G401.6 (cell line): ENCODE results near the gene WAC.
"Not testable (repeated sequence)": the region's sequence is repeated elsewhere in the genome, so short reads cannot be mapped to it uniquely, and the experiment has no call there.

Experiments
- FAIRE-seq: peaks from 2 replicates; lab custom pipeline; 2012; peaks lifted over from hg19 to GRCh38; lab: Jason Lieb, UNC

WAC gene

GRCh38 chr10:28569506-28570159 is 36.7 kb downstream of the WAC start:
- no peak for FAIRE-seq

- no peak for FAIRE-seq
Measured at GRCh38 chr10:28570598-28570997, 37.7 kb downstream of the WAC start.

GRCh38 chr10:28571265-28571664 is 38.3 kb downstream of the WAC start:
- no peak for FAIRE-seq

GRCh38 chr10:28574214-28574613 is 41.3 kb downstream of the WAC start:
- not testable (repeated sequence) for FAIRE-seq

GRCh38 chr10:28575852-28576251 is 42.9 kb downstream of the WAC start:
- no peak for FAIRE-seq

- no peak for FAIRE-seq
Measured at GRCh38 chr10:28577506-28577905, 44.6 kb downstream of the WAC start.

- no peak for FAIRE-seq
Measured at GRCh38 chr10:28578454-28578853, 45.5 kb downstream of the WAC start.

- FAIRE-seq = no peak
Measured at GRCh38 chr10:28580825-28581224, 47.9 kb downstream of the WAC start.

- no peak for FAIRE-seq
Measured at GRCh38 chr10:28581916-28582315, 49.0 kb downstream of the WAC start.

GRCh38 chr10:28585076-28585475 is 52.2 kb downstream of the WAC start:
- FAIRE-seq = no peak

- no peak for FAIRE-seq
Measured at GRCh38 chr10:28586176-28586575, 53.3 kb downstream of the WAC start.

- peak; percentile 45 for FAIRE-seq
Measured at GRCh38 chr10:28587270-28587969, 54.5 kb downstream of the WAC start.

- no peak for FAIRE-seq
Measured at GRCh38 chr10:28587970-28588290, 55.0 kb downstream of the WAC start.

GRCh38 chr10:28592953-28593352 is 60.0 kb downstream of the WAC start:
- peak; percentile 31 for FAIRE-seq

- FAIRE-seq = no peak
Measured at GRCh38 chr10:28593811-28594210, 60.9 kb downstream of the WAC start.

GRCh38 chr10:28594406-28594805 is 61.5 kb downstream of the WAC start:
- FAIRE-seq = peak; percentile 33

GRCh38 chr10:28595613-28596012 is 62.7 kb downstream of the WAC start:
- FAIRE-seq = no peak

GRCh38 chr10:28600056-28600455 is 67.1 kb downstream of the WAC start:
- no peak for FAIRE-seq

GRCh38 chr10:28601012-28601411 is 68.1 kb downstream of the WAC start:
- no peak for FAIRE-seq

GRCh38 chr10:28604567-28605536 is 71.9 kb downstream of the WAC start:
- no peak for FAIRE-seq

- FAIRE-seq = peak; percentile 21
Measured at GRCh38 chr10:28606568-28606967, 73.7 kb downstream of the WAC start.

GRCh38 chr10:28609636-28610035 is 76.7 kb downstream of the WAC start:
- not testable (repeated sequence) for FAIRE-seq

GRCh38 chr10:28612877-28613276 is 80.0 kb downstream of the WAC start:
- no peak for FAIRE-seq
